Right lobe of liver (tissue), 6 donors: ENCODE results near the gene ATP13A1. TPM values are rescaled to one million over a fixed set of nuclear protein-coding genes. Genes with fewer than 3 reads are reported as not detected.

ENCODE experiments used
- ATAC-seq, 4 donors: fragments of 200-7000 bp; cut with Tn5 transposase; one replicate each; pipeline ENCODE4 v1.9.1; 2020; ENCODE audit warnings: mild to moderate bottlenecking in 4 of 4, moderate library complexity in 4 of 4
- DNase-seq, 3 donors: peaks; one replicate each; pipeline ENCODE4 v3.0.0-alpha.2; 2020
- H3K27ac ChIP-seq, 3 donors: fragments of 200-600 bp; one replicate each; pipeline ENCODE4 v1.8.0; 2022
- H3K27me3 ChIP-seq, 2 donors: fragments of 200-600 bp; one replicate each; pipeline ENCODE4 v1.8.0; 2022
- H3K36me3 ChIP-seq, 4 donors: fragments of 200-600 bp; sonication (generic) in 1 of 4; one replicate each; pipeline versions ENCODE4 v1.5.1 to v1.8.0; 2017 to 2022; ENCODE audit warnings: control low read depth in 1 of 4
- H3K4me1 ChIP-seq, 4 donors: fragments of 200-600 bp; sonication (generic) in 1 of 4; one replicate each; pipeline versions ENCODE4 v1.5.1 to v1.8.0; 2017 to 2022; ENCODE audit warnings: control low read depth in 1 of 4
- H3K4me3 ChIP-seq, 3 donors: fragments of 200-600 bp; one replicate each; pipeline ENCODE4 v1.8.0; 2022
- H3K9me3 ChIP-seq, 4 donors: fragments of 200-600 bp; sonication (generic) in 1 of 4; one replicate each; pipeline versions ENCODE4 v1.5.1 to v1.8.0; 2017 to 2022; ENCODE audit warnings: control low read depth in 1 of 4
- POLR2A ChIP-seq: fragments of 450-650 bp; IDR thresholded peaks from one replicate; pipeline ENCODE4 v1.6.1; 2017; ENCODE audit warnings: antibody characterized with exemption, mild to moderate bottlenecking
- WGBS: methylation state at CpG from one replicate; pipeline ENCODE4 v1.1.6; 2018; ENCODE audit warnings: low coverage, low lambda C conversion rate; ENCODE audit not compliant: insufficient coverage; ENCODE audit errors: missing lambda C conversion rate; 5-methylcytosine and 5-hydroxymethylcytosine counted together
- intact Hi-C, 2 donors: fragments of 100-400 bp; cut with DNase I; formaldehyde crosslinking; loops; one replicate each; pipeline versions ENCODE4 v1.11.2 to v1.14.1; 2022
- total RNA-seq, 6 experiments: library from RNA; depleted of rRNA in 2 of 6; stranded (reverse); fragments of >200 nt in 2 of 6; fragmentation: NEBNext Ultra II Directional in 3 of 6; extraction: Animal tissue kit (Norgen Biotek cat#: 25700) in 3 of 6; gene quantifications; one replicate each; pipeline versions ENCODE4 v1.1.0 to v1.2.4, GENCODE V29; 2016 to 2023
- TF ChIP-seq, protein P1 (sequence below), 4 donors: fragments of 200-600 bp in 3 of 4; fragments of 450-650 bp in 1 of 4; IDR thresholded peaks; one replicate each; pipeline versions ENCODE4 v1.5.1 to v1.8.0; 2016 to 2022; ENCODE audit warnings: antibody characterized with exemption in 4 of 4, mild to moderate bottlenecking in 2 of 4
- donor health status: DM: no; HTN: yes; CAD: no.
- donor health status: DM: no; HTN: no; CAD: no.
- donor health status: DM: no; HTN: no; CAD: no.
- donor health status: DM: no; HTN: yes; CAD: no.
- donor health status: DM: no; HTN: yes; CAD: no.

Gene ATP13A1
- total RNA-seq, 6 experiments from 2014 or later, result 26.3 to 159 (median 28.0) TPM

DNA sequence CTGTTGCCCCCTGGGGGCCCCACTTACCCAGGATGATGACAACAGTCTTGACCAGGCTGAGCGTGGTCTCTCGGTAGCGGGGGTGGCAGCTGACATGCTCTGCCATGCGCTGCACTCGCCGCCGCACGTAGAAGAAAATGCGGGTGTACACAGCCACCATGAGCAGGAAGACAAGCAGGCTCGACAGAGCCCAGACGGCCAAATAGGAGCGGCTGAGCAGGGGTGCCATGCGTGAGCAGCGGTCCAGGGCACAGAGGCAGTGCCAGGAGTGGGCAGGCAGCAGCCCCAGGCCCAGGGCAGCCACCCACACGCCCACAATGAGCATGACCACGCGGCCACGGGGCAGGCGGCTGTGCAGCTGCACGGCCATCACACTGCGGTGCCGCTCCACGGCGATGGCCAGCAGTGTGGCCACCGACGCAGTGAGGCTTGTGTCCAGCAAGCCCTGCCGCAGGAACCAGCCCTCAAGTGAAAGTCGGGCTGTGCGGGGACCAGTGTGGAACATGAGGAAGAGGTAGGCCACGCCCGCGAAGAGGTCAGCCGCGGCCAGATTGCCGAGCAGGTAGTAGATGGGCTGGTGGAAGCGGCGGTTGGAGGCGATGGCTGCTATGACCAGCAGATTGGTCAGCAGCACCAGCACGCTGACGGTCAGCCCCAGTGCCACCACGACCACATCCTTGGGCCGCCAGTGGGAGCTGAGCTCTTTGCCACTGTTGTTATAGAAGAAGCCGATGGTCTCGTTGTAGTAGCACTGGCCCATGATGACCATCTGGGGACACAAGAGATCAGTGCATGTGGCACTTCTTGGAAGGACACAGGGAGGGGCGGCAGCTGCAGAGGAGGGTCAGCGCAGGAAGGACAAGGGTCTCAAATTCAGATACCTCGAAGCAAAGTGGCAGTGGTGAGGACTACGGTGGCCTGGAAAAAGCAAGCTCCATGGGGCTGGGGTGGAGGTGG is 36.7 kb downstream of the ATP13A1 start:
- ATAC-seq (no peak), DNase-seq (peak in 1 of 3 donors; percentile 48)
- Histone ChIP-seq H3K9me3 (no peaks in the 10 kb centered on the region), H3K4me3 (no peak overlapping the region), H3K36me3 (no peaks in the 10 kb centered on the region), H3K27ac (no peak overlapping the region), H3K4me1 (peaks cover 0 to 10% (median 0%) of the 10 kb centered on the region in 4 donors), H3K27me3 (no peaks in the 10 kb centered on the region)
- no peak for TF ChIP-seq POLR2A
- TF ChIP-seq, protein P1, sequence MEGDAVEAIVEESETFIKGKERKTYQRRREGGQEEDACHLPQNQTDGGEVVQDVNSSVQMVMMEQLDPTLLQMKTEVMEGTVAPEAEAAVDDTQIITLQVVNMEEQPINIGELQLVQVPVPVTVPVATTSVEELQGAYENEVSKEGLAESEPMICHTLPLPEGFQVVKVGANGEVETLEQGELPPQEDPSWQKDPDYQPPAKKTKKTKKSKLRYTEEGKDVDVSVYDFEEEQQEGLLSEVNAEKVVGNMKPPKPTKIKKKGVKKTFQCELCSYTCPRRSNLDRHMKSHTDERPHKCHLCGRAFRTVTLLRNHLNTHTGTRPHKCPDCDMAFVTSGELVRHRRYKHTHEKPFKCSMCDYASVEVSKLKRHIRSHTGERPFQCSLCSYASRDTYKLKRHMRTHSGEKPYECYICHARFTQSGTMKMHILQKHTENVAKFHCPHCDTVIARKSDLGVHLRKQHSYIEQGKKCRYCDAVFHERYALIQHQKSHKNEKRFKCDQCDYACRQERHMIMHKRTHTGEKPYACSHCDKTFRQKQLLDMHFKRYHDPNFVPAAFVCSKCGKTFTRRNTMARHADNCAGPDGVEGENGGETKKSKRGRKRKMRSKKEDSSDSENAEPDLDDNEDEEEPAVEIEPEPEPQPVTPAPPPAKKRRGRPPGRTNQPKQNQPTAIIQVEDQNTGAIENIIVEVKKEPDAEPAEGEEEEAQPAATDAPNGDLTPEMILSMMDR (IDR thresholded peaks at IDR 0.05), result no peak
- WGBS, result 85% methylated on average over 15 of the region's 48 CpGs
- intact Hi-C loops, result no loop called here

DNA sequence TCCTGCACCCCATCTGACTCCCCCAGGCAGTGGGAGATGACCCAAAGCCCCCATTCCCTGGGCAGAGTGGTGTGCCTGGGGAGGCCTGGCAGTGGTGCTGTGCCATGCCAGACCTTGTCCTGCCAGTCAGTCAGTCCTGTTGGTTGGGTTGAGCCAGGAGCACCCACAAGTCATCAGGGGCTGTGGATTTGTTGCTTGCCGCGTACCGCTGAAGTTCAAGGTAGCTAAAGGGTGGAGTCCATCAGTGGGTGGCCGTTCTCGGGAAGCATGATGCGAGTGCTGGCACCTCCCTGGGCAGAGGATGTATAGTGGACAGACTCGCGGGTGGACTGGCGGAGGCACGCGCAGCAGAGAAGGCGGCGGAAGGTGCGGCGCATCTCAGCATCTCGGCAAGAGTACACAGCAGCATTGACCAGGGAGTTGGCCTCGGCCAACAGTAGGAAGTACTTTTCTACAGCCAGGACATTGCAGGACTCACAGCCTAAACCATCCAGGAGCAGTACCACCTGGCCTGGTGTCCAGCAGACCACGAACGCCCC is 39.4 kb downstream of the ATP13A1 start:
- Histone ChIP-seq H3K4me3 (no peak overlapping the region), H3K4me1 (peaks cover 0 to 10% (median 0%) of the 10 kb centered on the region in 4 donors), H3K27ac (no peak overlapping the region), H3K9me3 (no peaks in the 10 kb centered on the region), H3K27me3 (no peaks in the 10 kb centered on the region), H3K36me3 (no peaks in the 10 kb centered on the region)
- no peak for TF ChIP-seq POLR2A
- TF ChIP-seq, protein P1 (IDR thresholded peaks at IDR 0.05), result no peak
- DNase-seq (no peak), ATAC-seq (no peak)
- intact Hi-C loops, result no loop called here
- 86% methylated on average over 14 of the region's 19 CpGs for WGBS

DNA sequence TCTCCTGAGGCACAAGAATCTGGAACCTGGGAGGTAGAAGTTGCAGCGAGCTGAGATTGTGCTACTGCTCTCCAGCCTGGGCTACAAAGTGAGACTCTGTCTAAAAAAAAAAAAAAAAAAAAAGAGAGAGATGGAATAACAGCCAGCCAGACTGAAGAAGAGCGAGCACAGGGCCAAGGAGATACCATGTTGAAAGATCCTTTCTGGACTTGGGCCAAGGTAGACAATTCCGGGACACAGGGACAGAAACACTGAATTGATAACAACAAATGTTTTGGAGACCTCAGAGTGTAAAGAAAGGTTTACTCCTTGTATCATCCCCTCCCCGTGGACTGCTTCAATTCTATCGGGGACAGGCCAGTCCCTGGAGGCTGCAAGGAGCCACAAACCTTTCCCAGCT is 40.1 kb downstream of the ATP13A1 start:
- no peak for ATAC-seq
- WGBS, result 86% methylated on average over 4 of the region's 5 CpGs
- TF ChIP-seq POLR2A, result no peak
- TF ChIP-seq, protein P1 (IDR thresholded peaks at IDR 0.05), result no peak
- H3K4me3 ChIP-seq, result no peak overlapping the region
- no peaks in the 10 kb centered on the region for H3K27me3 ChIP-seq
- no peaks in the 10 kb centered on the region for H3K36me3 ChIP-seq
- intact Hi-C loops, result no loop called here
- DNase-seq, result no peak
- H3K9me3 ChIP-seq, result no peaks in the 10 kb centered on the region
- peaks cover 0 to 6% (median 0%) of the 10 kb centered on the region in 4 donors for H3K4me1 ChIP-seq
- no peak overlapping the region for H3K27ac ChIP-seq

DNA sequence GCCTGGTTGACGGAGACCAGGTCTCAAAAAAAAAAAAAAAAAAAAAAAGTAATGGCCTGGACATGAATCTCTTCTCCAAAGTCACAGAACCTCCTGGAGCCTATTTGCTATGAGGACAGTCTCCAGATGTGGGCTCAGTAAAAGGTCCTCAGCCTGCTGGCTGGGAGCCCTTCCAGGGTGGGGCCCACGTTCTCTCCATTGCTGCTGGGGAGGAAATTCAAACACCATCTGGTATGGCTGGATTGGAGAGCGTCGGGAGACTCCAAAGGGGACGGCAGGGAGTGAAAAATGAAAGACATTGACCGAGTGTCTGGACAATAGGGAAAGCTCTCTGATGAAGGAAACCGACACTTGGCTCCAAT is 43.6 kb downstream of the ATP13A1 start:
- no peak overlapping the region for H3K27ac ChIP-seq
- no peak overlapping the region for H3K4me3 ChIP-seq
- TF ChIP-seq, protein P1 (IDR thresholded peaks at IDR 0.05), result no peak
- TF ChIP-seq POLR2A, result no peak
- no peaks in the 10 kb centered on the region for H3K9me3 ChIP-seq
- ATAC-seq (no peak), DNase-seq (no peak)
- intact Hi-C loops, result no loop called here
- H3K4me1 ChIP-seq, result no peaks in the 10 kb centered on the region
- 79% methylated on average over 6 of the region's 7 CpGs for WGBS
- no peaks in the 10 kb centered on the region for H3K27me3 ChIP-seq
- H3K36me3 ChIP-seq, result no peaks in the 10 kb centered on the region
